Inferior parietal cortex (tissue), 1 donor: ENCODE measurements around the gene SCUBE1.
"Not testable (repeated sequence)": the region's sequence is repeated elsewhere in the genome, so short reads cannot be mapped to it uniquely, and the experiment has no call there.

Experiments used
- DNase-seq: peaks from one replicate; pipeline ENCODE4 v3.0.0-alpha.2; 2016; ENCODE audit errors: extremely low spot score

Gene SCUBE1

DNA sequence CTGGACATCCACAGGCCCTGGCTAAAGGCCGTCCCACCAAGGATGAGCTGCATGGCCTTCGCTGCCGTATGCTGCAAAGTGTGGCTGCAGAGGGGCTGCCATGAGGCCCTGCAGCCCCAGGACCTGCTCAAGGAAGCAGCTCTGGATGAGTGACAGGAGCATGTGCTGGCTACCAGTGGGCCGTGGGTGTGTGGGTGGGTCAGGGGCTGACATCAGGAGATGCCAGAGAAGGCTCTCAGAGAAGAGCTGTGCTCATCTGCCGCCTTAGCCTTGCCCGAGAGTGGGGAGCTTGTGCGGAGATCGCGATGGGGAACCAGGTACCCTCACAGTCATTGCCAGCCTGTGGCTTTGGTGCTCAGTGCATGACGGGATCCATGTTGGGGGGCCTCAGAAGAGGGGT lies 41.3 kb downstream of the SCUBE1 start:
- DNase-seq: no peak

GRCh38 chr22:43300891-43301676 lies 42.1 kb downstream of the SCUBE1 start:
- DNase-seq: no peak

DNA sequence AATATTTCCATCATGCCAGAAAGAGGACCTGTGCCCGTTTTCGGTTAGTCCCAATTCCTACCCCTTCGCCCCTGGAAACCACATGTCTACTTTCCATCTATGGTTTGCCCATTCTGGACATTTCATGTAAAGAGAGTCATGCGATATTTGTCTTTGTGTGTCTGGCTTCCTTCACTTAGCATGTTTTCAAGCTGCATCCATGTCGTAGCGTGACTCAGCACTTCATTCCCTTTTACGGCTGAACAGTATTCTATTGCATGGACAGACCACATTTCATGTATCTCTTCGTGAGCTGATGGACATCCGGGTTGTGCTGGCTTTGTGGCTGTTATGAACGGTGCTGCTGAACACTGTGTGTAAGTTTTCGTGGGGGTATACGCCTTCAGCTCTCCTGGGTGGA lies 43.4 kb downstream of the SCUBE1 start:
- no peak for DNase-seq

DNA sequence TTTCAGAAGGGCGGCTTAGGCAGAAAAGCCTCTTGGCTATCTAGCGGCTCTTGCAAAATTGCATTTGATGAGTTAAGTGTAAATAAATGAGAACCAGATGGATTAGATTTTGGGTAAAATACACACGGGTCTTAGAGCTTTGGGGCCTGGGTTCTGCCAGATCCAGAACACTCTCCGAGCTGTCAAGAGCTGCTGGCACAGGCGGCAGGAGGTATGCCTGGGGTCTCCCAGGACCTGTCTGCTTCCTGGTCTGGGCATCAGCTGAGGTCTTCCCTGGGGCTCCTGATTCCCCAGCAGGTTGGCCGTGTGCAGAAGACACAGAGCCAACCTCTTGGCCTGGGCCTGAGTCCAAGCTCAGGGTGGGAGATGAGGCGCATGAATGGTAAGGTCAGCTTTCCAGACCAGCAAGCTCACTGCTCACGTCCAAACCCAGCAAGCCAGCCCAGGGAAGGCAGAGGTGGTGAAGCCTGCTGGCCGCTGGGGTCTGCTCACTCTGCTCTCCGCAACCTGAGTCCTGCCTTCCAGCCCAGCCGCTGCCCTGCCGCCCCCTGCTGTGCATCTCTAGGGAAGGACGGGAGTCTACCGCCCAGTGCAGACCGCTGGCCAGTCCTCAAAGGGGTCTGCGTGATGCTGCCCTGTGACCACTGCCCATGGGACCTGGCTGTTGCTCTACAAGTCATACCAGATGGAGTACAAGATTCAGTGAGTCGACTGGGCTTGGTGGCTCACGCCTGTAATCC lies 44.9 kb downstream of the SCUBE1 start:
- DNase-seq: no peak

GRCh38 chr22:43297270-43298061 lies 45.7 kb downstream of the SCUBE1 start:
- DNase-seq: no peak

DNA sequence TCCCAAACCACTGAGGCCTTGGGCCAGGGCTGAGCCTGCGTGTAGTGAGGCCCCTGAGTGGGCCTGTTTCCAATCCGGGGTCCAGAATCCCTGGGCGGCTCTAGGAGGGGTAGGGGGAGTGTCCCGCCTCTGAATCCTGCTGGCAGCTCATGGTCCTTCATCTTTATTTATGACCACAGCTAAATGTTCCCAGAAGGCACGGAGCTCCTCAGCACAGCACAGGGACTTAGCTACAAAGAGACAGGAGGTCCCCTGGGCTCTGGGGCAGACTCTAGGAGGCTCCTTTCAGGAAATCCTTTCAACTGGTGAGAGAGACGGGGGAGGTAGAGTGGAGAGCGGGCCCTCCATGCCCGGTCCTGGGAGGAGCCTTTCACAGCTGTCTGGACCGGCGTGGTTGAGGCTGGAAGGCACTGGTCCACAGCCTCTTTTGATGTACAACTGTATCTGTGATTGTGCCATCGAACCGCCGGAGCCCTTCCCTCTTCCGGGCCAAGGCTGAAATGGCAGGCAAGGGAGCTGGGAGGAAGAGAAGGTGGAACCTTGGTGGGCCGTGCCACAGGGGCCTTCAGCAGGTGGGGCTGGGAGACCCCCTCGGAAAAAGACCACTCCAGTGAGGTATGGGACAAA lies 46.8 kb downstream of the SCUBE1 start:
- DNase-seq: no peak

DNA sequence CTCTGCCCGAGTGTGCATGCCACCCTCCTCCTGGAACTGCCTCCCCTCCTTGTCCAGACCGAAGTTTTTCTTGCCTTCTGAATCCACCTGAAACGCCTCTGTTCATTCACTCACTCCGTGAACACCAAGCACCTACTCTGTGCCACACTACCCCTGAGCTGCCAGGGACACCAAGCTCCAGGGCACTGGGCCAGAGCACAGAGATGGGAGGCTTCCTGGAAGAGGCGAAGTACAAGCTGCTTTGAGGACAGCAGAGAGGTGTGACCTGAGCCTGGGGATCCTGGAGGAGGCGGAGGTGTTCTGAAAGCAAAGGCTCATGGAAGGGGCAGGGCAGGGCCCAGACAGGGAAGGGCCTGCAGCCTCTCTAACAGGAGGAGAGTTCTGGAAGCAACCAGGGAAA lies 47.5 kb downstream of the SCUBE1 start:
- no peak for DNase-seq

DNA sequence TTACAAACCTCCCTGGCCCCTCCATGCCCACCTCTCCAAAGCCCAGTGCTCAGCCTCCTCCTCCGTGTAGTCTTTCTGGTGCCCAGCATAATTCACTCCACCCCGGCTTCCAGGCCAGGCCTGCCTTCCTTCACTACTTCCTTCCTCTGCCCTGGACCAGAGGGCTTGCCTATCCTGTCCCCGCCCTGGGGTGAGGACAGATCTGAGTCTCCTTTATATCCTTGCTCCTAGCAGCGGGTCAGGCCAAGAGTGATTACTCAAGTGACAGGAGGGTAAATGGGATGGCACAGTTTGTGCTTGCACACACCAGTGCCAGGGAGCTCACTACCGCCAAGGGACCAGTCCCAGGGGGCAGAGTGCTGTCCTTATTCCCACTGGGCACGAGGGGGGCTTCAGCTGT lies 48.0 kb downstream of the SCUBE1 start:
- no peak for DNase-seq

DNA sequence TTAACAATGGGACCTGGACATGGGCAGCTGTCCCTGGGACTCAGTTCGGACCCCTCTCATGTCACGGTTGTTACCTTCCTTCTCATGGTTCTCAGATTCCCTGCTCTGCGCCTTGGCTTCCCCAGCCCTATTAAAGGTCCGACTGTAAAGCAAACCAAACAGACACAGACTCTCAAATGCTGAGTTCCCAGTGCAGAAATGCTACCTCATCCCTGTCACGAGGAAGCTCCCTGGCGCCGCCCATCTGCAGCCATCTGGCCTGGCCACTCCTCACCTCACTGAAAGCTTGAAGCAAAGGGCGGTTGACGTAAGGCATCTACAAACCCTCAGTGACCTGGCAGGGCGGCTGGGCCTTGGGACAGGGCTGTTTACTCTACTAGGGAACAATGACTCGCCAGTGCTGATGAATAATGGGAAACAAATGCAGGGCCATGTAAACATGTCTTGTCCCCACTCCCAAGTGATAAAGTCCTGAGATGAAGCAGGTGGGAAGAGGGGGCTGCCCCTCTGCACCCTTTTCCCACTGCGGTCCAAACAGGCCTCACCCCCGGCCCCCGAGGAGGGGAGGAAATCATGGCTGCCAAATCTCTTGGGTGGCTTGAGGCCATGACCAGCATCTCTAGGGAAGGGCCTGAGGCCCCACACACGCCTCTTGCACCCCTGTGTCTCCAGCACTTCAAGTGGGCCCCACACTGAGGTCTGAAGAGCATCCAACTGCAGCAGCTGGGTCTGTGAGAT lies 49.3 kb downstream of the SCUBE1 start:
- no peak for DNase-seq

DNA sequence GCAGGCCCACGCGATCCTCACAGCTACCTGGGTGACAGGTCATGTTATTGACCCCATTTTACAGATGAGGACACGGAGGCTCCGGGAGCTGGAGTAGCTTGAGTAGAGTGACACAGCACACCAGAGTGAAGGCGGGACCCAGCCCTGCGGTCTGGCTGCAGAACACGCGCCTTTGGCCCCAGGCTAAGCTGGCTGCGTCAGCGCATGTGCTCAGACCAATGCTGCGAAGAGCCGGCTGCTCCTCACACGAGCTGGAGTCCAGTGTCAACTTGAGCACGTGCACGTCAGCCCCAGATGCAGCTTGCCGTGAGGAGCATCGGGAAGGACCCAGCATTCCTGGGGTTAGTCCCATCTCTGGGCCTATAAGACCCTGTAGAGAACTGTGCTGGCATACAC lies 49.9 kb downstream of the SCUBE1 start:
- no peak for DNase-seq

- DNase-seq: no peak
These were observed 50.5 kb downstream of the SCUBE1 start for GRCh38 chr22:43292630-43293018.

GRCh38 chr22:43291381-43291780 lies 51.8 kb downstream of the SCUBE1 start:
- DNase-seq: no peak

DNA sequence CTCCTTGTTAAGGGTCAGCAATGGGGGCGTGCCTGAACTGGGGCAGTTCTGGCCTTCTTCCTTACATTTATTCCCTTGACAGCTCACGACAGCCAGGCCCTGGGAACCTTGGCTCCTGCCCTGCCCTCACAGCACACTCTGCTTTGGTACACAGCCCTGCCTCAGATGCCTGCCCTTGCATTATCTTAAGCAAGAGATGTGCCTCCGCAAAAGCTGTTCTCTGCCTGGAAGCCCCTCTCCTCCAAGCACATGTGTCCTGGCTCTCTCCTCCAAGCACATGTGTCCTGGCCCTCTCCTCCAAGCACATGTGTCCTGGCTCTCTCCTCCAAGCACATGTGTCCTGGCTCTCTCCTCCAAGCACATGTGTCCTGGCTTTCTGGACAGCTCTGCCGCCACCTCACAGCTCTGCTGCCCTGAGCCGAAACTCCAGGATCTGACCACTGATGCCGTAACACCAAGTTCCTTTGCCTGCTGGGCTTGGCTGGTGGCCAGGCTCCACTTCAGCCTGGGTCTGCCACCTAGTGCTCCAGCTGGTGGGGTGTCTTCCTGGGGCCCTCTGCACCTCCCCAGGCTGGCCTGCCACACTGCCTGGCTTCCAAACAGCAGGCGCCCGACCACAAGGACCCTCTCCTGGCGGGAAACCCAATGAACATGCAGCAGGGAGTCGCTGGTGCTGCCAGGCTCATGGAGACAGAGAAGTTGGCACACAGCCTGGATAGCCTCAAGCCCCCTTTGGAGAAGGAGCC lies 53.0 kb downstream of the SCUBE1 start:
- DNase-seq: no peak

DNA sequence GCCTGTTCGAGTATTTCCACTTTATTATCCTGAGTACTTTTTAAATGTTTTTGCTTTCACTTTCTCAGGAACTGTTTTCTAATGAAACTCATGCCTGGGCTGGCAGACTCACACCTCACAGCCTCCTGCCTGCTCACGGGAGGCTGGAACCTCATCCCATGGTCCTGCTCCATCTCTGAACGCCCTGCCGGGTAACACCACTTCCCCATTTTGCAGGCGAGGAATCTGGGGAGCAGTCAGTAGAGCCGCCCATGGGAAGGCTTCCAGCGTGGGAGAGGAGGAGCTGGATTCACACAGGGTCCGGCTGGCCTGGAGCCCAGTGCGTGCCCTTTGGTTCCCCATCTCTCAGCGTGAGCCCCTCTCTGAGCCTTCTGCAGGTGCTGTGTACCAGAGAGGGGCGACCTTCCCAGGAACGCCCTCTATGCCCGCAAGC lies 53.6 kb downstream of the SCUBE1 start:
- no peak for DNase-seq

DNA sequence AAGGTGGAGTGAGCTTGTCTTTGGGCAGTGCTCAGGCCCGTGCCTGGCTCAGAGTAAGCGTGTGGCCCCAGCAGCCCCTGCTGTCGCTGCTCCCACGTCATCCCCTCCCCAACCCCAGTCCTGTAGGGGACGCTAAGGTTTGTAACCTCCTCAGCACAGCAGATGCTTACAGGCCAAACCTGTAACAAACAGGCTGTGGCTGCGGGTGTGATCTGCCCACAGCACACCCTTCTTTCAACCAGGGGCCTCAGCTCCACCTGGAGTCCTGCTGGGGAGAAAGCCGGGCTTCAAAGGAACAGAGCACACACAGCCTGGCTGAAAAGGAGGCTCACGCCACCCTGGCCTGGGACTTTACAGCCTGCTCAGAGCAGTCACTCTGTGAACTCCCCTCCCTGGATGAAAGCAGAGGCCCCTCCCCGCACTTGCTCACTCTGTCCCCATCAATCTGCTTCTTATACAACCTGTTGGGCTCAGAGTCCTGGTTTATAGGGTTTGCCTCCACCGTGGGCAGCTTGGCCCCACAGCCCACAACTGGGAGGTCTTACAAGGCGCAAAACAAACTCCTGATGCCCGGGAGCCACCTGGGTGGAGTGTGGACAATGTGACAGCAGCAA lies 54.3 kb downstream of the SCUBE1 start:
- DNase-seq: no peak

DNA sequence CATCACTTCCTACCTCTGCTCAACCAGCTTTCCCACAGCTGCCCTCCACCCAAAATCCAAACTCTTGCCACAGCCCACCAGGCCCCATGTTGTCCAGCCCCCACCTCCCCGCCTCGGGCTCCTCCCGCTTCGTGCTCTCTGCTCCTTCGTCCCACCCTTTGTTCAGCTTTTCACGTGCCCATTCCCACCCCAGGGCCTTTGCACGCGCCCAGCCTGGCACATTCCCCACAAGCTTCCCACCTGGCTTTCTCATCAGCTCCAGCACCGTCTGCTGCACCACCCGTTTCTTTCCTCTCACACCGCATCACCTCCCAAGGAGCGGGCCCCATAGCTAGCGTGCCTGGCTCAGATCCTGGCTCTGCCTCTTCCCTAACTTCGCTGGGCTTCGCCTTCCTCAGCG lies 54.8 kb downstream of the SCUBE1 start:
- no peak for DNase-seq

- no peak for DNase-seq
These were observed 55.7 kb downstream of the SCUBE1 start for GRCh38 chr22:43287441-43287840.

DNA sequence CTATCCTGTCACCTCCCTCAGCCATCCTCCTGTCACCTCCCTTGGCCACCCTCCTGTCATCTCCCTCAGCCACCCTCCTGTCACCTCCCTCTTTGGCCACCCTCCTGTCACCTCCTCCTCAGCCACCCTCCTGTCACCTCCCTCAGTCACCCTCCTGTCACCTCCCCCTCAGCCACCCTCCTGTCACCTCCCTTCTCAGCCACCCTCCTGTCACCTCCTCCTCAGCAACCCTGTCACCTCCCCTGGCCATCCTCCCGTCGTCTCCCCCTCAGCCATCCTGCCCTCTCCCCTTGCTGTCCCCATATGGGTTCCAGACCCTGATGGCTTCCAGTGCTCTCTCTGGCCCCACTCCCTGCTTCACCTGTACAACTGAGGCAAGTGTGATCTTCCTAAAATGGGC lies 61.8 kb downstream of the SCUBE1 start:
- no peak for DNase-seq

- DNase-seq: not testable (repeated sequence)
These were observed 62.7 kb downstream of the SCUBE1 start for GRCh38 chr22:43280523-43280886.

DNA sequence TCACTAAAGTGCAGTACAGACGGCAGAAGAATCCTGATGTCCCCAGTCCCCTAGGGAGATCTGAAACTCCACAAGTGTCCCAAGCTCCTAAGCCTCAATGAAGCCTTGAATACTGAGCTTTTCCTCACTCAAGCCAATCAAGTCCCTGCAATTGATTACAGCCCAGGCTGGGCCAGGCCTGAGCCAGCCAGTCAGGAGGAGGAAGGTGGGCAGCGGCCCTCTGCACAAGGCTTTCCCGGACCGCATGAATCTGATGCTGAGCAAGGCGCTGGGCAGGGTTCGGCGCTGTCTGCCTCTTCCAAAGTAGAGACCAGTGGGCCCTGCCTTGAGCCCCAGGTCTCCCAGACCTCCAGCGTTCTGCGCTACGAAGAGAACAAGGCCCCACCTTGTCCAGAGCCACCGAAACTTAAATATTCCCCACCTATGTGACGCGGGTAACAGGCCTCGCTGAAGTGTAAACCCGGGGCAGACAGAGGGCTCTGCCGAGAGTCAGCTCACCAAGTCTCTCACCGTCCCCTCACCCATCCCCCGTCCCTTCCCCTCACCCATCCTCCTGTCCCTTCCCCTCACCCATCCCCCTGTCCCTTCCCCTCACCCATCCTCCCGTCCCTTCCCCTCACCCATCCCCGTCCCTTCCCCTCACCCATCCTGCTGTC lies 63.2 kb downstream of the SCUBE1 start:
- DNase-seq: no peak
